ENCODE results near the gene RUSF1. TPM values are rescaled to one million over a fixed set of nuclear protein-coding genes. Genes with fewer than 3 reads are reported as not detected.

RUSF1 gene
- polyA plus RNA-seq, 3 donors: 10.3 to 45.1 (median 11.8) TPM

DNA sequence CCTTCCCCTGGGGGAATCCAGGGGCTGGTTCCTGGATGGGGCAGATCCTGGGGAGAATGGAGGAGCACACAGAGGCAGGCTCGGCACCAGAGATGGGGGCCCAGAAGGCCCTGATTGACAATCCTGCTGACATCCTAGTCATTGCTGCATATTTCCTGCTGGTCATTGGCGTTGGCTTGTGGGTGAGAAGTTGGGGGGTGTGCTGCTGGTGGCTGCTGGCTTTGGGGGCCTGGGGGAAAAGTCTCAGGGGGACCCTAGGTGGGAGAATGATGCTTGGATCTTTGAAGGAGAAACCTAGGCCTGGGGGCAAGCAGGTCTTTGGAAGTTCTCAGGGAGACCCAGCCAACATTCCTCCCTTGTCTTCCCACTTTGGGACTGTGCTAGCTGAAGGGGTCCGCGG is 25.1 kb downstream of the RUSF1 start, which contains the start of gene SLC5A2:
Gene SLC5A2 (plus strand): TSS at position 43 of the 400 bp plus-strand sequence. CDS start 14 bp downstream, at position 57.
- intact Hi-C loops (cut with micrococcal nuclease): no loop called here
- no peak within 1 kb of the TSS for H3K4me2 ChIP-seq (replicated peaks; ENCODE audit: extremely low read depth, low read length, poor library complexity, severe bottlenecking)
- H3K9me3 Mint-ChIP-seq: peaks cover 0 to 2% (median 0%) of the 10 kb centered on the region in 7 donors

GRCh38 chr16:31480851-31481536 is 27.2 kb downstream of the RUSF1 start:
- Histone ChIP-seq H3K36me3 (replicated peaks in 1 of 2; ENCODE audit: control insufficient read depth in 1 of 2, insufficient read depth in 2 of 2, low read length in 2 of 2) (no peaks in the 10 kb centered on the region), H3K79me2 (ENCODE audit: insufficient read depth, low read length) (no peaks in the 10 kb centered on the region), H3K9me3 (replicated peaks in 1 of 2; ENCODE audit: control insufficient read depth in 1 of 2, insufficient read depth in 1 of 2, low read length in 2 of 2) (no peaks in the 10 kb centered on the region), H4K20me1 (ENCODE audit: insufficient read depth, low read length) (no peaks in the 10 kb centered on the region), H3K4me3 (replicated peaks in 1 of 3; ENCODE audit: low read depth in 2 of 3, low read length in 3 of 3) (no peak overlapping the region), H3K27ac (ENCODE audit: low read depth in 1 of 2, low read length in 2 of 2) (no peak overlapping the region), H2AFZ (ENCODE audit: insufficient read depth, low read depth, low read length, poor library complexity, severe bottlenecking) (no peak overlapping the region), H3K9ac (ENCODE audit: insufficient read depth, low read length, poor library complexity, severe bottlenecking) (no peak overlapping the region), H3K27me3 (ENCODE audit: control insufficient read depth in 2 of 2, insufficient read depth in 2 of 2, low read length in 2 of 2) (peaks cover 0 to 5% of the 10 kb centered on the region in 2 donors), H3K4me2 (replicated peaks; ENCODE audit: extremely low read depth, low read length, poor library complexity, severe bottlenecking) (no peak overlapping the region), H3K4me1 (ENCODE audit: control insufficient read depth in 1 of 2, insufficient read depth in 2 of 2, low read length in 2 of 2) (peaks cover 15 to 23% of the 10 kb centered on the region in 2 donors)
- WGBS (ENCODE audit: insufficient coverage): 4% methylated on average over 6 of the region's 7 CpGs
- TF ChIP-seq, protein P1, sequence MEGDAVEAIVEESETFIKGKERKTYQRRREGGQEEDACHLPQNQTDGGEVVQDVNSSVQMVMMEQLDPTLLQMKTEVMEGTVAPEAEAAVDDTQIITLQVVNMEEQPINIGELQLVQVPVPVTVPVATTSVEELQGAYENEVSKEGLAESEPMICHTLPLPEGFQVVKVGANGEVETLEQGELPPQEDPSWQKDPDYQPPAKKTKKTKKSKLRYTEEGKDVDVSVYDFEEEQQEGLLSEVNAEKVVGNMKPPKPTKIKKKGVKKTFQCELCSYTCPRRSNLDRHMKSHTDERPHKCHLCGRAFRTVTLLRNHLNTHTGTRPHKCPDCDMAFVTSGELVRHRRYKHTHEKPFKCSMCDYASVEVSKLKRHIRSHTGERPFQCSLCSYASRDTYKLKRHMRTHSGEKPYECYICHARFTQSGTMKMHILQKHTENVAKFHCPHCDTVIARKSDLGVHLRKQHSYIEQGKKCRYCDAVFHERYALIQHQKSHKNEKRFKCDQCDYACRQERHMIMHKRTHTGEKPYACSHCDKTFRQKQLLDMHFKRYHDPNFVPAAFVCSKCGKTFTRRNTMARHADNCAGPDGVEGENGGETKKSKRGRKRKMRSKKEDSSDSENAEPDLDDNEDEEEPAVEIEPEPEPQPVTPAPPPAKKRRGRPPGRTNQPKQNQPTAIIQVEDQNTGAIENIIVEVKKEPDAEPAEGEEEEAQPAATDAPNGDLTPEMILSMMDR (IDR thresholded peaks at IDR 0.05): no peak
- Mint-ChIP-seq H3K9me3 (peaks cover 0 to 2% (median 0%) of the 10 kb centered on the region in 7 donors), H3K4me1 (peaks cover 26% of the 10 kb centered on the region), H3K27ac (no peak overlapping the region), H3K36me3 (no peaks in the 10 kb centered on the region), H3K27me3 (ENCODE audit: low read depth in 3 of 3) (peaks cover 4 to 31% (median 22%) of the 10 kb centered on the region in 3 donors), H3K4me3 (no peak overlapping the region)
- no peak for DNase-seq
- intact Hi-C loops (cut with micrococcal nuclease): no loop called here

More for the DNA sequence above, 25.1 kb downstream of the RUSF1 start, which contains the start of gene SLC5A2:
- Mint-ChIP-seq H3K27ac (no peak within 1 kb of the TSS), H3K36me3 (no peaks in the 10 kb centered on the region), H3K4me3 (no peak within 1 kb of the TSS), H3K27me3 (ENCODE audit: low read depth in 3 of 3) (peaks cover 5 to 32% (median 29%) of the 10 kb centered on the region in 3 donors), H3K4me1 (peaks cover 19% of the 10 kb centered on the region)
- DNase-seq: no peak
- H3K27ac ChIP-seq (ENCODE audit: low read depth in 1 of 2, low read length in 2 of 2): no peak within 1 kb of the TSS
- no peaks in the 10 kb centered on the region for H3K36me3 ChIP-seq (replicated peaks in 1 of 2; ENCODE audit: control insufficient read depth in 1 of 2, insufficient read depth in 2 of 2, low read length in 2 of 2)
- H2AFZ ChIP-seq (ENCODE audit: insufficient read depth, low read depth, low read length, poor library complexity, severe bottlenecking): no peak within 1 kb of the TSS
- H3K4me1 ChIP-seq (ENCODE audit: control insufficient read depth in 1 of 2, insufficient read depth in 2 of 2, low read length in 2 of 2): peaks cover 12 to 20% of the 10 kb centered on the region in 2 donors
- H3K79me2 ChIP-seq (ENCODE audit: insufficient read depth, low read length): no peaks in the 10 kb centered on the region
- H3K9me3 ChIP-seq (replicated peaks in 1 of 2; ENCODE audit: control insufficient read depth in 1 of 2, insufficient read depth in 1 of 2, low read length in 2 of 2): no peaks in the 10 kb centered on the region
- WGBS (ENCODE audit: insufficient coverage): 86% methylated on average over 2 of the region's 4 CpGs
- H4K20me1 ChIP-seq (ENCODE audit: insufficient read depth, low read length): no peaks in the 10 kb centered on the region
- TF ChIP-seq, protein P1 (IDR thresholded peaks at IDR 0.05): no peak
- no peak within 1 kb of the TSS for H3K4me3 ChIP-seq (replicated peaks in 1 of 3; ENCODE audit: low read depth in 2 of 3, low read length in 3 of 3)
- peaks cover 0 to 18% of the 10 kb centered on the region in 2 donors for H3K27me3 ChIP-seq (ENCODE audit: control insufficient read depth in 2 of 2, insufficient read depth in 2 of 2, low read length in 2 of 2)
- no peak within 1 kb of the TSS for H3K9ac ChIP-seq (ENCODE audit: insufficient read depth, low read length, poor library complexity, severe bottlenecking)

Data from CD14-positive monocyte (primary cell).